HG03066 (cell line): ENCODE results near the gene SDK1.

Experiments used
- ATAC-seq: cut with Tn5 transposase; IDR thresholded peaks from one replicate; pipeline ENCODE4 v1.9.1; 2021; ENCODE audit warnings: low read depth; ENCODE audit not compliant: unreplicated experiment

Gene SDK1

GRCh38 chr7:4174884-4175283 lies 873.8 kb downstream of the SDK1 start:
- ATAC-seq, result no peak

GRCh38 chr7:4175346-4175973 lies 874.4 kb downstream of the SDK1 start:
- no peak for ATAC-seq

- ATAC-seq, result no peak
These were observed 875.9 kb downstream of the SDK1 start for GRCh38 chr7:4177001-4177400.

- ATAC-seq, result no peak
These were observed 877.4 kb downstream of the SDK1 start for GRCh38 chr7:4178416-4178815.

- ATAC-seq, result no peak
These were observed 878.0 kb downstream of the SDK1 start for GRCh38 chr7:4178916-4179687.

- ATAC-seq, result no peak
These were observed 878.8 kb downstream of the SDK1 start for GRCh38 chr7:4179688-4180380.

- no peak for ATAC-seq
These were observed 880.4 kb downstream of the SDK1 start for GRCh38 chr7:4181446-4181845.

GRCh38 chr7:4182605-4183300 lies 881.7 kb downstream of the SDK1 start:
- ATAC-seq, result no peak

- ATAC-seq, result no peak
These were observed 883.6 kb downstream of the SDK1 start for GRCh38 chr7:4184653-4185052.

GRCh38 chr7:4185136-4185535 lies 884.1 kb downstream of the SDK1 start:
- no peak for ATAC-seq

GRCh38 chr7:4185721-4186512 lies 884.9 kb downstream of the SDK1 start:
- ATAC-seq, result no peak

- no peak for ATAC-seq
These were observed 885.4 kb downstream of the SDK1 start for GRCh38 chr7:4186513-4186780.

GRCh38 chr7:4188651-4189050 lies 887.6 kb downstream of the SDK1 start:
- no peak for ATAC-seq

GRCh38 chr7:4189131-4189570 lies 888.1 kb downstream of the SDK1 start:
- no peak for ATAC-seq

GRCh38 chr7:4190010-4190981 lies 889.2 kb downstream of the SDK1 start:
- no peak for ATAC-seq

- no peak for ATAC-seq
These were observed 890.0 kb downstream of the SDK1 start for GRCh38 chr7:4191046-4191445.

- no peak for ATAC-seq
These were observed 890.5 kb downstream of the SDK1 start for GRCh38 chr7:4191525-4191924.

GRCh38 chr7:4195660-4196059 lies 894.6 kb downstream of the SDK1 start:
- ATAC-seq, result no peak

GRCh38 chr7:4196121-4196819 lies 895.2 kb downstream of the SDK1 start:
- ATAC-seq, result no peak
